SK-N-SH (cell line): Measurements from ENCODE around the gene THOC2.
"Not testable (repeated sequence)": the region's sequence is repeated elsewhere in the genome, so short reads cannot be mapped to it uniquely, and the experiment has no call there.

Source experiments
- EP300 ChIP-seq, 2 experiments: IDR thresholded peaks; 2 replicates each; pipeline versions ENCODE4 v1.4.0 to v1.6.1; 2012; ENCODE audit warnings: borderline replicate concordance in 1 of 2, low read depth in 1 of 2, low read length in 1 of 2
- EZH2phosphoT487 ChIP-seq: fragments of 200-600 bp; sonication (generic); IDR thresholded peaks from 2 replicates; pipeline ENCODE4 v1.6.1; 2017; ENCODE audit warnings: low read depth, mixed run types, mild to moderate bottlenecking, antibody characterized with exemption, moderate library complexity, borderline replicate concordance
- MEF2A ChIP-seq: IDR thresholded peaks from 2 replicates; pipeline ENCODE4 v1.4.0; 2012; ENCODE audit warnings: low read depth, borderline replicate concordance
- POLR2AphosphoS5 ChIP-seq: IDR thresholded peaks from 2 replicates; pipeline ENCODE4 v1.6.1; 2012; ENCODE audit warnings: low read depth, low read length
- RAD21 ChIP-seq: IDR thresholded peaks from 2 replicates; pipeline ENCODE4 v1.6.1; 2012; ENCODE audit warnings: mild to moderate bottlenecking, low read length
- RXRA ChIP-seq: IDR thresholded peaks from 2 replicates; pipeline ENCODE4 v1.4.0; 2012; ENCODE audit warnings: low read depth, mild to moderate bottlenecking, borderline replicate concordance
- TAF1 ChIP-seq: IDR thresholded peaks from 2 replicates; pipeline ENCODE4 v1.6.1; 2012; ENCODE audit warnings: low read depth, mild to moderate bottlenecking, low read length, moderate library complexity, borderline replicate concordance
- TEAD4 ChIP-seq: IDR thresholded peaks from 2 replicates; pipeline ENCODE4 v1.4.0; 2012; ENCODE audit warnings: mild to moderate bottlenecking, borderline replicate concordance; ENCODE audit not compliant: insufficient read depth
- YY1 ChIP-seq: IDR thresholded peaks from 2 replicates; pipeline ENCODE4 v1.4.0; 2012; ENCODE audit warnings: low read depth, mild to moderate bottlenecking
- ZBTB33 ChIP-seq: IDR thresholded peaks from 2 replicates; pipeline ENCODE4 v1.4.0; 2012; ENCODE audit warnings: low read depth, borderline replicate concordance
- TF ChIP-seq, protein P1 (sequence below): IDR thresholded peaks from 2 replicates; pipeline ENCODE4 v1.6.1; 2012; ENCODE audit warnings: mild to moderate bottlenecking, low read depth, low read length, moderate library complexity
- TF ChIP-seq, protein P2 (sequence below): fragments of 200-600 bp; sonication (generic); IDR thresholded peaks from 2 replicates; pipeline ENCODE4 v1.6.1; 2017; ENCODE audit warnings: antibody characterized with exemption, mild to moderate bottlenecking, moderate library complexity
- TF ChIP-seq, protein P3 (sequence below): fragments of 150-350 bp; IDR thresholded peaks from 2 replicates; pipeline ENCODE4 v1.6.1; 2017; ENCODE audit warnings: antibody characterized with exemption, low read length, low read depth, borderline replicate concordance
- TF ChIP-seq, protein P4 (sequence below): fragments of 150-350 bp; IDR thresholded peaks from 2 replicates; pipeline ENCODE4 v1.6.1; 2016; ENCODE audit warnings: mild to moderate bottlenecking, low read depth, low read length

DNA sequence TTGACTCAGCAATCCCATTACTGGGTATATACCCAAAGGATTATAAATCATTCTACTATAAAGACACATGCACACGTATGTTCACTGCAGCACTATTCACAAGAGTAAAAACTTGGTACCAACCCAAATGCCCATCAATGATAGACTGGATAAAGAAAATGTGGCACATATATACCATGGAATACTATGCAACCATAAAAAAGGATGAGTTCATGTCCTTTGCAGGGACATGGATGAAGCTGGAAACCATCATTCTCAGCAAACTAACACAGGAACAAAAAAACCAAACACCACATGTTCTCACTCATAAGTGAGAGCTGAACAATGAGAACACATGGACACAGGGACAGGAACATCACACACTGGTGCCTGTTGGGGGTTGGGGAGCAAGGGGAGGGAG lies 10.7 kb downstream of the THOC2 start:
- not testable (repeated sequence) for TF ChIP-seq ZBTB33; EP300 (IDR thresholded peaks at IDR 0.05; ENCODE audit: borderline replicate concordance in 1 of 2, low read depth in 1 of 2, low read length in 1 of 2); POLR2AphosphoS5; TAF1; RXRA; EZH2phosphoT487; RAD21; TEAD4; MEF2A; YY1
- TF ChIP-seq, protein P1, sequence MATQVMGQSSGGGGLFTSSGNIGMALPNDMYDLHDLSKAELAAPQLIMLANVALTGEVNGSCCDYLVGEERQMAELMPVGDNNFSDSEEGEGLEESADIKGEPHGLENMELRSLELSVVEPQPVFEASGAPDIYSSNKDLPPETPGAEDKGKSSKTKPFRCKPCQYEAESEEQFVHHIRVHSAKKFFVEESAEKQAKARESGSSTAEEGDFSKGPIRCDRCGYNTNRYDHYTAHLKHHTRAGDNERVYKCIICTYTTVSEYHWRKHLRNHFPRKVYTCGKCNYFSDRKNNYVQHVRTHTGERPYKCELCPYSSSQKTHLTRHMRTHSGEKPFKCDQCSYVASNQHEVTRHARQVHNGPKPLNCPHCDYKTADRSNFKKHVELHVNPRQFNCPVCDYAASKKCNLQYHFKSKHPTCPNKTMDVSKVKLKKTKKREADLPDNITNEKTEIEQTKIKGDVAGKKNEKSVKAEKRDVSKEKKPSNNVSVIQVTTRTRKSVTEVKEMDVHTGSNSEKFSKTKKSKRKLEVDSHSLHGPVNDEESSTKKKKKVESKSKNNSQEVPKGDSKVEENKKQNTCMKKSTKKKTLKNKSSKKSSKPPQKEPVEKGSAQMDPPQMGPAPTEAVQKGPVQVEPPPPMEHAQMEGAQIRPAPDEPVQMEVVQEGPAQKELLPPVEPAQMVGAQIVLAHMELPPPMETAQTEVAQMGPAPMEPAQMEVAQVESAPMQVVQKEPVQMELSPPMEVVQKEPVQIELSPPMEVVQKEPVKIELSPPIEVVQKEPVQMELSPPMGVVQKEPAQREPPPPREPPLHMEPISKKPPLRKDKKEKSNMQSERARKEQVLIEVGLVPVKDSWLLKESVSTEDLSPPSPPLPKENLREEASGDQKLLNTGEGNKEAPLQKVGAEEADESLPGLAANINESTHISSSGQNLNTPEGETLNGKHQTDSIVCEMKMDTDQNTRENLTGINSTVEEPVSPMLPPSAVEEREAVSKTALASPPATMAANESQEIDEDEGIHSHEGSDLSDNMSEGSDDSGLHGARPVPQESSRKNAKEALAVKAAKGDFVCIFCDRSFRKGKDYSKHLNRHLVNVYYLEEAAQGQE: not testable (repeated sequence)
- TF ChIP-seq, protein P2, sequence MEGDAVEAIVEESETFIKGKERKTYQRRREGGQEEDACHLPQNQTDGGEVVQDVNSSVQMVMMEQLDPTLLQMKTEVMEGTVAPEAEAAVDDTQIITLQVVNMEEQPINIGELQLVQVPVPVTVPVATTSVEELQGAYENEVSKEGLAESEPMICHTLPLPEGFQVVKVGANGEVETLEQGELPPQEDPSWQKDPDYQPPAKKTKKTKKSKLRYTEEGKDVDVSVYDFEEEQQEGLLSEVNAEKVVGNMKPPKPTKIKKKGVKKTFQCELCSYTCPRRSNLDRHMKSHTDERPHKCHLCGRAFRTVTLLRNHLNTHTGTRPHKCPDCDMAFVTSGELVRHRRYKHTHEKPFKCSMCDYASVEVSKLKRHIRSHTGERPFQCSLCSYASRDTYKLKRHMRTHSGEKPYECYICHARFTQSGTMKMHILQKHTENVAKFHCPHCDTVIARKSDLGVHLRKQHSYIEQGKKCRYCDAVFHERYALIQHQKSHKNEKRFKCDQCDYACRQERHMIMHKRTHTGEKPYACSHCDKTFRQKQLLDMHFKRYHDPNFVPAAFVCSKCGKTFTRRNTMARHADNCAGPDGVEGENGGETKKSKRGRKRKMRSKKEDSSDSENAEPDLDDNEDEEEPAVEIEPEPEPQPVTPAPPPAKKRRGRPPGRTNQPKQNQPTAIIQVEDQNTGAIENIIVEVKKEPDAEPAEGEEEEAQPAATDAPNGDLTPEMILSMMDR: not testable (repeated sequence)
- TF ChIP-seq, protein P3, sequence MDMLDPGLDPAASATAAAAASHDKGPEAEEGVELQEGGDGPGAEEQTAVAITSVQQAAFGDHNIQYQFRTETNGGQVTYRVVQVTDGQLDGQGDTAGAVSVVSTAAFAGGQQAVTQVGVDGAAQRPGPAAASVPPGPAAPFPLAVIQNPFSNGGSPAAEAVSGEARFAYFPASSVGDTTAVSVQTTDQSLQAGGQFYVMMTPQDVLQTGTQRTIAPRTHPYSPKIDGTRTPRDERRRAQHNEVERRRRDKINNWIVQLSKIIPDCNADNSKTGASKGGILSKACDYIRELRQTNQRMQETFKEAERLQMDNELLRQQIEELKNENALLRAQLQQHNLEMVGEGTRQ: not testable (repeated sequence)
- TF ChIP-seq, protein P4, sequence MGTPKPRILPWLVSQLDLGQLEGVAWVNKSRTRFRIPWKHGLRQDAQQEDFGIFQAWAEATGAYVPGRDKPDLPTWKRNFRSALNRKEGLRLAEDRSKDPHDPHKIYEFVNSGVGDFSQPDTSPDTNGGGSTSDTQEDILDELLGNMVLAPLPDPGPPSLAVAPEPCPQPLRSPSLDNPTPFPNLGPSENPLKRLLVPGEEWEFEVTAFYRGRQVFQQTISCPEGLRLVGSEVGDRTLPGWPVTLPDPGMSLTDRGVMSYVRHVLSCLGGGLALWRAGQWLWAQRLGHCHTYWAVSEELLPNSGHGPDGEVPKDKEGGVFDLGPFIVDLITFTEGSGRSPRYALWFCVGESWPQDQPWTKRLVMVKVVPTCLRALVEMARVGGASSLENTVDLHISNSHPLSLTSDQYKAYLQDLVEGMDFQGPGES: not testable (repeated sequence)
